HCEC 1CT (cell line): ENCODE results near the gene ILDR1.
"Not testable (repeated sequence)": the region's sequence is repeated elsewhere in the genome, so short reads cannot be mapped to it uniquely, and the experiment has no call there.

Source experiments
- DNase-seq: peaks from one replicate; pipeline ENCODE4 v3.0.0-alpha.2; 2017

The ILDR1 gene

GRCh38 chr3:121938141-121938855 is 83.7 kb downstream of the ILDR1 start:
- not testable (repeated sequence) for DNase-seq
